Measurements from ENCODE around the gene RER1. TPM values are rescaled to one million over a fixed set of nuclear protein-coding genes. Genes with fewer than 3 reads are reported as not detected.

Gene RER1
- total RNA-seq, 1 donor from 2014 or later = 35.5 TPM

- Histone ChIP-seq H3K27ac (ENCODE audit: low read depth, low read length) (no peak overlapping the region), H3K27me3 (ENCODE audit: control insufficient read depth in 3 of 3, insufficient read depth in 3 of 3, low read length in 3 of 3) (peaks cover 45 to 54% (median 47%) of the 10 kb centered on the region in 3 donors)
Observed at GRCh38 chr1:2415801-2416208, 24.2 kb downstream of the RER1 start.

GRCh38 chr1:2416403-2416802 is 24.8 kb downstream of the RER1 start:
- Histone ChIP-seq H3K4me3 (ENCODE audit: low read length in 3 of 3) (no peak overlapping the region), H3K27ac (ENCODE audit: low read depth, low read length) (no peak overlapping the region), H3K36me3 (ENCODE audit: control insufficient read depth in 3 of 3, insufficient read depth in 3 of 3, low read length in 3 of 3) (no peaks in the 10 kb centered on the region), H3K9ac (ENCODE audit: low read depth in 1 of 3, low read length in 3 of 3) (no peak overlapping the region), H3K27me3 (ENCODE audit: control insufficient read depth in 3 of 3, insufficient read depth in 3 of 3, low read length in 3 of 3) (peaks cover 47 to 54% (median 48%) of the 10 kb centered on the region in 3 donors), H3K9me3 (ENCODE audit: control insufficient read depth in 3 of 3, low read length in 3 of 3) (no peaks in the 10 kb centered on the region), H3K4me1 (ENCODE audit: control insufficient read depth in 3 of 3, insufficient read depth in 3 of 3, low read length in 3 of 3) (peaks cover 22 to 28% (median 23%) of the 10 kb centered on the region in 3 donors)

More at GRCh38 chr1:2415801-2416208, 24.2 kb downstream of the RER1 start:
- H3K4me1 ChIP-seq (ENCODE audit: control insufficient read depth in 3 of 3, insufficient read depth in 3 of 3, low read length in 3 of 3) = peaks cover 23 to 34% (median 24%) of the 10 kb centered on the region in 3 donors
- no peaks in the 10 kb centered on the region for H3K9me3 ChIP-seq (ENCODE audit: control insufficient read depth in 3 of 3, low read length in 3 of 3)
- no peaks in the 10 kb centered on the region for H3K36me3 ChIP-seq (ENCODE audit: control insufficient read depth in 3 of 3, insufficient read depth in 3 of 3, low read length in 3 of 3)
- no peak overlapping the region for H3K9ac ChIP-seq (ENCODE audit: low read depth in 1 of 3, low read length in 3 of 3)
- H3K4me3 ChIP-seq (ENCODE audit: low read length in 3 of 3) = no peak overlapping the region

- H3K36me3 ChIP-seq (ENCODE audit: control insufficient read depth in 3 of 3, insufficient read depth in 3 of 3, low read length in 3 of 3) = no peaks in the 10 kb centered on the region
- peaks cover 16 to 20% (median 16%) of the 10 kb centered on the region in 3 donors for H3K4me1 ChIP-seq (ENCODE audit: control insufficient read depth in 3 of 3, insufficient read depth in 3 of 3, low read length in 3 of 3)
- H3K27ac ChIP-seq (ENCODE audit: low read depth, low read length) = no peak overlapping the region
- H3K27me3 ChIP-seq (ENCODE audit: control insufficient read depth in 3 of 3, insufficient read depth in 3 of 3, low read length in 3 of 3) = peaks cover 48 to 54% (median 48%) of the 10 kb centered on the region in 3 donors
- H3K9me3 ChIP-seq (ENCODE audit: control insufficient read depth in 3 of 3, low read length in 3 of 3) = no peaks in the 10 kb centered on the region
- no peak overlapping the region for H3K9ac ChIP-seq (ENCODE audit: low read depth in 1 of 3, low read length in 3 of 3)
- no peak overlapping the region for H3K4me3 ChIP-seq (ENCODE audit: low read length in 3 of 3)
Observed at GRCh38 chr1:2417083-2417832, 25.6 kb downstream of the RER1 start.

- no peak overlapping the region for H3K27ac ChIP-seq (ENCODE audit: low read depth, low read length)
- no peak overlapping the region for H3K4me3 ChIP-seq (ENCODE audit: low read length in 3 of 3)
- H3K27me3 ChIP-seq (ENCODE audit: control insufficient read depth in 3 of 3, insufficient read depth in 3 of 3, low read length in 3 of 3) = peaks cover 48 to 54% (median 50%) of the 10 kb centered on the region in 3 donors
- H3K9me3 ChIP-seq (ENCODE audit: control insufficient read depth in 3 of 3, low read length in 3 of 3) = no peaks in the 10 kb centered on the region
- H3K9ac ChIP-seq (ENCODE audit: low read depth in 1 of 3, low read length in 3 of 3) = no peak overlapping the region
- peaks cover 16 to 17% (median 16%) of the 10 kb centered on the region in 3 donors for H3K4me1 ChIP-seq (ENCODE audit: control insufficient read depth in 3 of 3, insufficient read depth in 3 of 3, low read length in 3 of 3)
- no peaks in the 10 kb centered on the region for H3K36me3 ChIP-seq (ENCODE audit: control insufficient read depth in 3 of 3, insufficient read depth in 3 of 3, low read length in 3 of 3)
Observed at GRCh38 chr1:2417833-2418225, 26.2 kb downstream of the RER1 start.

- H3K4me1 ChIP-seq (ENCODE audit: control insufficient read depth in 3 of 3, insufficient read depth in 3 of 3, low read length in 3 of 3) = peaks cover 7% of the 10 kb centered on the region in 3 donors
- H3K36me3 ChIP-seq (ENCODE audit: control insufficient read depth in 3 of 3, insufficient read depth in 3 of 3, low read length in 3 of 3) = no peaks in the 10 kb centered on the region
- peaks cover 48 to 59% (median 52%) of the 10 kb centered on the region in 3 donors for H3K27me3 ChIP-seq (ENCODE audit: control insufficient read depth in 3 of 3, insufficient read depth in 3 of 3, low read length in 3 of 3)
- H3K4me3 ChIP-seq (ENCODE audit: low read length in 3 of 3) = no peak overlapping the region
- H3K9ac ChIP-seq (ENCODE audit: low read depth in 1 of 3, low read length in 3 of 3) = no peak overlapping the region
- H3K9me3 ChIP-seq (ENCODE audit: control insufficient read depth in 3 of 3, low read length in 3 of 3) = peaks cover 2 to 7% (median 5%) of the 10 kb centered on the region in 3 donors
- no peak overlapping the region for H3K27ac ChIP-seq (ENCODE audit: low read depth, low read length)
Observed at GRCh38 chr1:2418791-2419320, 27.2 kb downstream of the RER1 start.

GRCh38 chr1:2419416-2419815 is 27.8 kb downstream of the RER1 start:
- Histone ChIP-seq H3K4me1 (ENCODE audit: control insufficient read depth in 3 of 3, insufficient read depth in 3 of 3, low read length in 3 of 3) (peaks cover 1 to 2% (median 2%) of the 10 kb centered on the region in 3 donors), H3K4me3 (ENCODE audit: low read length in 3 of 3) (no peak overlapping the region), H3K36me3 (ENCODE audit: control insufficient read depth in 3 of 3, insufficient read depth in 3 of 3, low read length in 3 of 3) (no peaks in the 10 kb centered on the region), H3K27me3 (ENCODE audit: control insufficient read depth in 3 of 3, insufficient read depth in 3 of 3, low read length in 3 of 3) (peaks cover 48 to 59% (median 52%) of the 10 kb centered on the region in 3 donors), H3K9ac (ENCODE audit: low read depth in 1 of 3, low read length in 3 of 3) (no peak overlapping the region), H3K27ac (ENCODE audit: low read depth, low read length) (no peak overlapping the region), H3K9me3 (ENCODE audit: control insufficient read depth in 3 of 3, low read length in 3 of 3) (peaks cover 2 to 7% (median 5%) of the 10 kb centered on the region in 3 donors)

- H3K4me3 ChIP-seq (ENCODE audit: low read length in 3 of 3) = no peak overlapping the region
- no peak overlapping the region for H3K9ac ChIP-seq (ENCODE audit: low read depth in 1 of 3, low read length in 3 of 3)
- no peaks in the 10 kb centered on the region for H3K4me1 ChIP-seq (ENCODE audit: control insufficient read depth in 3 of 3, insufficient read depth in 3 of 3, low read length in 3 of 3)
- no peaks in the 10 kb centered on the region for H3K36me3 ChIP-seq (ENCODE audit: control insufficient read depth in 3 of 3, insufficient read depth in 3 of 3, low read length in 3 of 3)
- peaks cover 42 to 44% (median 43%) of the 10 kb centered on the region in 3 donors for H3K27me3 ChIP-seq (ENCODE audit: control insufficient read depth in 3 of 3, insufficient read depth in 3 of 3, low read length in 3 of 3)
- H3K27ac ChIP-seq (ENCODE audit: low read depth, low read length) = no peak overlapping the region
- peaks cover 2 to 7% (median 5%) of the 10 kb centered on the region in 3 donors for H3K9me3 ChIP-seq (ENCODE audit: control insufficient read depth in 3 of 3, low read length in 3 of 3)
Observed at GRCh38 chr1:2422523-2422922, 30.9 kb downstream of the RER1 start.

GRCh38 chr1:2425892-2426291 is 34.3 kb downstream of the RER1 start:
- peaks cover 31 to 41% (median 36%) of the 10 kb centered on the region in 3 donors for H3K27me3 ChIP-seq (ENCODE audit: control insufficient read depth in 3 of 3, insufficient read depth in 3 of 3, low read length in 3 of 3)
- no peak overlapping the region for H3K9ac ChIP-seq (ENCODE audit: low read depth in 1 of 3, low read length in 3 of 3)
- no peaks in the 10 kb centered on the region for H3K36me3 ChIP-seq (ENCODE audit: control insufficient read depth in 3 of 3, insufficient read depth in 3 of 3, low read length in 3 of 3)

GRCh38 chr1:2426540-2426939 is 34.9 kb downstream of the RER1 start:
- H3K4me3 ChIP-seq (ENCODE audit: low read length in 3 of 3) = no peak overlapping the region
- H3K27me3 ChIP-seq (ENCODE audit: control insufficient read depth in 3 of 3, insufficient read depth in 3 of 3, low read length in 3 of 3) = peaks cover 34 to 48% (median 38%) of the 10 kb centered on the region in 3 donors
- H3K9ac ChIP-seq (ENCODE audit: low read depth in 1 of 3, low read length in 3 of 3) = no peak overlapping the region
- no peaks in the 10 kb centered on the region for H3K36me3 ChIP-seq (ENCODE audit: control insufficient read depth in 3 of 3, insufficient read depth in 3 of 3, low read length in 3 of 3)
- H3K4me1 ChIP-seq (ENCODE audit: control insufficient read depth in 3 of 3, insufficient read depth in 3 of 3, low read length in 3 of 3) = no peaks in the 10 kb centered on the region
- peaks cover 2 to 7% (median 5%) of the 10 kb centered on the region in 3 donors for H3K9me3 ChIP-seq (ENCODE audit: control insufficient read depth in 3 of 3, low read length in 3 of 3)
- no peak overlapping the region for H3K27ac ChIP-seq (ENCODE audit: low read depth, low read length)

More at GRCh38 chr1:2425892-2426291, 34.3 kb downstream of the RER1 start:
- Histone ChIP-seq H3K27ac (ENCODE audit: low read depth, low read length) (no peak overlapping the region), H3K4me1 (ENCODE audit: control insufficient read depth in 3 of 3, insufficient read depth in 3 of 3, low read length in 3 of 3) (no peaks in the 10 kb centered on the region), H3K4me3 (ENCODE audit: low read length in 3 of 3) (no peak overlapping the region), H3K9me3 (ENCODE audit: control insufficient read depth in 3 of 3, low read length in 3 of 3) (peaks cover 2 to 7% (median 5%) of the 10 kb centered on the region in 3 donors)

- Histone ChIP-seq H3K27ac (ENCODE audit: low read depth, low read length) (no peak overlapping the region), H3K9ac (ENCODE audit: low read depth in 1 of 3, low read length in 3 of 3) (no peak overlapping the region), H3K36me3 (ENCODE audit: control insufficient read depth in 3 of 3, insufficient read depth in 3 of 3, low read length in 3 of 3) (no peaks in the 10 kb centered on the region), H3K4me3 (ENCODE audit: low read length in 3 of 3) (no peak overlapping the region), H3K4me1 (ENCODE audit: control insufficient read depth in 3 of 3, insufficient read depth in 3 of 3, low read length in 3 of 3) (no peaks in the 10 kb centered on the region), H3K9me3 (ENCODE audit: control insufficient read depth in 3 of 3, low read length in 3 of 3) (peaks cover 2 to 7% (median 5%) of the 10 kb centered on the region in 3 donors), H3K27me3 (ENCODE audit: control insufficient read depth in 3 of 3, insufficient read depth in 3 of 3, low read length in 3 of 3) (peaks cover 34 to 52% (median 43%) of the 10 kb centered on the region in 3 donors)
Observed at GRCh38 chr1:2427051-2427450, 35.4 kb downstream of the RER1 start.

Measured in skeletal muscle tissue (tissue), 4 donors.